Right cardiac atrium (tissue), 5 donors: Measurements from ENCODE around the gene UBTD2. TPM values are rescaled to one million over a fixed set of nuclear protein-coding genes. Genes with fewer than 3 reads are reported as not detected.

ENCODE experiments used
- ATAC-seq, 2 donors: fragments of 200-7000 bp; cut with Tn5 transposase; one replicate each; pipeline versions ENCODE4 v1.8.0 to v1.9.1; 2020; ENCODE audit warnings: moderate library complexity in 2 of 2, mild to moderate bottlenecking in 1 of 2
- DNase-seq, 3 donors: peaks; one replicate each; pipeline ENCODE4 v3.0.0-alpha.2; 2020
- H3K27ac ChIP-seq: one replicate; pipeline ENCODE4 v1.5.1; 2013; ENCODE audit warnings: mild to moderate bottlenecking, low read length, control low read depth, moderate library complexity
- H3K27me3 ChIP-seq: one replicate; pipeline ENCODE4 v1.6.1; 2013; ENCODE audit not compliant: control insufficient read depth, insufficient read depth
- H3K4me1 ChIP-seq: one replicate; pipeline ENCODE4 v1.6.1; 2013; ENCODE audit warnings: low read length; ENCODE audit not compliant: control insufficient read depth, insufficient read depth
- H3K4me3 ChIP-seq: one replicate; pipeline ENCODE4 v1.5.1; 2013; ENCODE audit warnings: low read length, control low read depth
- H3K9me3 ChIP-seq: one replicate; pipeline ENCODE4 v1.6.1; 2013; ENCODE audit warnings: low read length; ENCODE audit not compliant: control insufficient read depth
- WGBS: extraction: QIAGEN DNeasy Blood & Tissue Kit; methylation state at CpG from one replicate; pipeline ENCODE4 v1.1.7; 2013; 5-methylcytosine and 5-hydroxymethylcytosine counted together
- intact Hi-C, 4 donors: fragments of 100-400 bp; cut with DNase I; formaldehyde crosslinking; loops; one replicate each; pipeline versions ENCODE4 v1.11.0 to v1.14.0; 2022 to 2023
- polyA plus RNA-seq: library from polyadenylated mRNA; stranded (reverse); fragments of 200-250 nt; gene quantifications from one replicate; pipeline ENCODE4 v1.2.3, GENCODE V29; 2013
- total RNA-seq, 4 donors: library from RNA; stranded (reverse); fragmentation: NEBNext Ultra II Directional; extraction: Animal tissue kit (Norgen Biotek cat#: 25700); gene quantifications; one replicate each; pipeline ENCODE4 v1.2.1, GENCODE V29; 2021
- donor health status: healthy with polysubstance abuse.
- donor health status: DM: no; HTN: yes; CAD: no.
- donor health status: DM: no; HTN: no; CAD: no.
- donor health status: DM: no; HTN: yes; CAD: no; lungs with severe emphysema.
- donor health status: DM: yes; HTN: yes; CAD: no.

The UBTD2 gene
- total and polyA plus RNA-seq, 5 donors: 8.1 to 11.4 (median 10.4) TPM

GRCh38 chr5:172311605-172312004, 28.0 kb upstream of the UBTD2 start:
- WGBS: 90% methylated on average over 4 of the region's 4 CpGs
- Histone ChIP-seq H3K27ac (no peak overlapping the region), H3K4me3 (no peak overlapping the region), H3K27me3 (no peaks in the 10 kb centered on the region), H3K9me3 (no peaks in the 10 kb centered on the region), H3K4me1 (no peaks in the 10 kb centered on the region)
- intact Hi-C loops: no loop called here
- DNase-seq: peak in 1 of 3 donors; percentile 59
- ATAC-seq: no peak

DNA sequence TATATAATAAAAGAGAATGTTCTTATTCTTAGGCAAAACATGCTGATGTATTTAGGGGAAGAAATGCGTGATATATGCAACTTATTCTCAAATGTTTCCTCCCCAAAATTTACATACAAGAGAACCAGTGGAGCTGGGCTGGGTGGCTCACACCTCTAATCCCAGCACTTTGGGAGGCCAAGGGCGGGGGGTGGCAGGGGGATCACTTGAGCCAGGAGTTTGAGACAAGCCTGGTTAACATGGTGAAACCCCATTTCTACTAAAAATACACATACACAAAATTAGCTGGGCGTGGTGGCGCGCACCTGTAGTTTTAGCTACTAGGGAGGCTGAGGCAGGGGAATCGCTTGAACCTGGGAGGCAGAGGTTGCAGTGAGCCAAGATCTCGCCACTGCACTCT, 27.5 kb upstream of the UBTD2 start:
- no peak overlapping the region for H3K27ac ChIP-seq
- H3K4me3 ChIP-seq: no peak overlapping the region
- ATAC-seq (no peak), DNase-seq (no peak)
- H3K4me1 ChIP-seq: no peaks in the 10 kb centered on the region
- no peaks in the 10 kb centered on the region for H3K9me3 ChIP-seq
- intact Hi-C loops: no loop called here
- WGBS: 93% methylated on average over 7 of the region's 7 CpGs
- no peaks in the 10 kb centered on the region for H3K27me3 ChIP-seq

- no peaks in the 10 kb centered on the region for H3K27me3 ChIP-seq
- WGBS: 89% methylated on average over 2 of the region's 2 CpGs
- intact Hi-C loops: no loop called here
- no peak overlapping the region for H3K27ac ChIP-seq
- DNase-seq (no peak), ATAC-seq (no peak)
- no peak overlapping the region for H3K4me3 ChIP-seq
- H3K9me3 ChIP-seq: no peaks in the 10 kb centered on the region
- H3K4me1 ChIP-seq: no peaks in the 10 kb centered on the region
Observed at GRCh38 chr5:172305380-172305779, 21.8 kb upstream of the UBTD2 start.

- 85% methylated on average over 3 of the region's 3 CpGs for WGBS
- Histone ChIP-seq H3K27me3 (no peaks in the 10 kb centered on the region), H3K27ac (no peak overlapping the region), H3K4me1 (no peaks in the 10 kb centered on the region), H3K4me3 (no peak overlapping the region), H3K9me3 (no peaks in the 10 kb centered on the region)
- intact Hi-C loops: no loop called here
- no peak for DNase-seq
- no peak for ATAC-seq
Observed at GRCh38 chr5:172303572-172304335, 20.2 kb upstream of the UBTD2 start.

DNA sequence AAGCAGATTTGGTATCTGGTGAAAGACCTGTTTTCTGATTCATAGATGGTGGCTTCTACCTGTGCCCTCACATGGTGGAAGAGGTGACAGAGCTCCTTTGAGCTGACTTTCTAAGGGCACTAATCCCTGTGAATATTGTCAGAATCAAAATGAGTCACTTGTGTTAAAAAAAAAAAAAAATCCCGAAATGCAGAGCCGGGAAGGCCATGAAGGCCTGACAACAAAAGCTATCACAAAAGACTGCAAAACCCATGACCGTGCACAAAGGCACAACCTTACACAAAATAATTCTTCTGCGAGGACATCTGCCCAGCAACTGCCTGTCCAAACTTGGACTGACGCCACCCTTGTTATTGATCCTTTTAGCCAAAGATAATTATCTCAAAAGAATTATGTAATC, 19.6 kb upstream of the UBTD2 start:
- H3K27ac ChIP-seq: no peak overlapping the region
- intact Hi-C loops: no loop called here
- no peaks in the 10 kb centered on the region for H3K27me3 ChIP-seq
- ATAC-seq (no peak), DNase-seq (no peak)
- 87% methylated on average over 5 of the region's 5 CpGs for WGBS
- no peak overlapping the region for H3K4me3 ChIP-seq
- no peaks in the 10 kb centered on the region for H3K4me1 ChIP-seq
- H3K9me3 ChIP-seq: no peaks in the 10 kb centered on the region

GRCh38 chr5:172302047-172302710, 18.6 kb upstream of the UBTD2 start:
- no peaks in the 10 kb centered on the region for H3K27me3 ChIP-seq
- no peak overlapping the region for H3K4me3 ChIP-seq
- DNase-seq (no peak), ATAC-seq (no peak)
- no peaks in the 10 kb centered on the region for H3K4me1 ChIP-seq
- WGBS: 73% methylated on average over 9 of the region's 9 CpGs
- intact Hi-C loops: no loop called here
- no peak overlapping the region for H3K27ac ChIP-seq
- H3K9me3 ChIP-seq: no peaks in the 10 kb centered on the region

- Histone ChIP-seq H3K27me3 (no peaks in the 10 kb centered on the region), H3K27ac (no peak overlapping the region), H3K4me3 (no peak overlapping the region), H3K4me1 (no peaks in the 10 kb centered on the region), H3K9me3 (no peaks in the 10 kb centered on the region)
- DNase-seq: no peak
- intact Hi-C loops: loop anchor here in 1 of 4 donors (10.0 kb wide), 2 partner anchors 115 to 195 kb away; partner anchors contain the start of gene STK10
- ATAC-seq: no peak
- WGBS: 79% methylated on average over 2 of the region's 2 CpGs
Observed at GRCh38 chr5:172299916-172300439, 16.4 kb upstream of the UBTD2 start.

- intact Hi-C loops: loop anchor here in 1 of 4 donors (10.0 kb wide), 2 partner anchors 110 to 190 kb away; partner anchors contain the start of gene STK10
- no peak for DNase-seq
- no peaks in the 10 kb centered on the region for H3K9me3 ChIP-seq
Observed at GRCh38 chr5:172294831-172295230, 11.3 kb upstream of the UBTD2 start.

GRCh38 chr5:172293745-172294342, 10.3 kb upstream of the UBTD2 start:
- intact Hi-C loops: loop anchor here in 1 of 4 donors (10.0 kb wide), 2 partner anchors 109 to 189 kb away; partner anchors contain the start of gene STK10
- DNase-seq (no peak), ATAC-seq (no peak)
- no peak overlapping the region for H3K27ac ChIP-seq
- H3K9me3 ChIP-seq: no peaks in the 10 kb centered on the region
- H3K4me3 ChIP-seq: no peak overlapping the region
- H3K4me1 ChIP-seq: no peaks in the 10 kb centered on the region
- H3K27me3 ChIP-seq: no peaks in the 10 kb centered on the region
- 83% methylated on average over 2 of the region's 2 CpGs for WGBS

More at GRCh38 chr5:172294831-172295230, 11.3 kb upstream of the UBTD2 start:
- H3K27me3 ChIP-seq: no peaks in the 10 kb centered on the region
- ATAC-seq: no peak
- no peaks in the 10 kb centered on the region for H3K4me1 ChIP-seq
- H3K27ac ChIP-seq: no peak overlapping the region
- no peak overlapping the region for H3K4me3 ChIP-seq

GRCh38 chr5:172293054-172293744, 9.6 kb upstream of the UBTD2 start:
- peak; percentile 92 to 95 for ATAC-seq

More at GRCh38 chr5:172293054-172293744, 9.6 kb upstream of the UBTD2 start:
- H3K4me3 ChIP-seq: no peak overlapping the region
- intact Hi-C loops: loop anchor here in 1 of 4 donors (10.0 kb wide), 2 partner anchors 108 to 188 kb away; partner anchors contain the start of gene STK10
- no peaks in the 10 kb centered on the region for H3K27me3 ChIP-seq
- H3K4me1 ChIP-seq: no peaks in the 10 kb centered on the region
- 55% methylated on average over 5 of the region's 5 CpGs for WGBS
- no peaks in the 10 kb centered on the region for H3K9me3 ChIP-seq
- DNase-seq: peak; percentile 61 to 81 (median 76)
- H3K27ac ChIP-seq: no peak overlapping the region
